Measurements from ENCODE around the gene PCDH9.

The PCDH9 gene

DNA sequence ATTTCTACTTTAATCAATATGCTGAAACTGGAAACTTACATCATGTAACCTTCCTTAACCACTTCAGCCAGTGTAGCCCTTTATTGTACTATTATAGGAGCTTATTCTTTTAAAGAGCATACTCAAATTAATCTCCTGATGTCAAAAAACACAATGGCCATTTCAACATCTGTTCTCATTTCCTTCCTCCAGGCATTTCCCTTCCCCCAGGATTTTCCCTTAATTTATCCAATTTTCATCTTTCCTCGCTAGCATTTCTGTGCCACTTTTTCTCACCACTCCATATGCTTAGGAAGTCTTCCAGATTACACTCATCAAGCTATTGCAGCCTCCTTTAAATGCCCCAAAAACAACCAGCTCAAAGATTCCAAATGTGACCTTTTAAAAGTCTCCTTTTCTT is 265.0 kb downstream of the PCDH9 start:
- no peak for DNase-seq

DNA sequence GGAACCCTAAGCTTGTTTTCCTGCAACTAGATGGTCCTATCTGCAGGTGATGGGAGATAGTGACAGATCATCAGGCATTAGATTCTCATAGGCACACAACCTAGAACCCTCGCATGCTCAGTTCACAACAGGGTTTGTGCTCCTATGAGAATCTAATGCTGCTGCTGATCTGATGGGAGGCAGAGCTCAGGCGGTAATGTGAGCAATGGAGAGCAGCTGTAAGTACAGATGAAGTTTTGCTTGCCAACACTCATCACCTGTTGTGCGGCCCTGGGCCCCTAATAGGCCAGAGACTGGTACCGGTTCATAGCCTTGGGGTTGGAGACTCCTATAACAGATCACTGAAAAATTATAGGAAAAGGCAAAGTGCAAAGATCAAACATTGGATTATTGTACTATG is 267.2 kb downstream of the PCDH9 start:
- no peak for DNase-seq

DNA sequence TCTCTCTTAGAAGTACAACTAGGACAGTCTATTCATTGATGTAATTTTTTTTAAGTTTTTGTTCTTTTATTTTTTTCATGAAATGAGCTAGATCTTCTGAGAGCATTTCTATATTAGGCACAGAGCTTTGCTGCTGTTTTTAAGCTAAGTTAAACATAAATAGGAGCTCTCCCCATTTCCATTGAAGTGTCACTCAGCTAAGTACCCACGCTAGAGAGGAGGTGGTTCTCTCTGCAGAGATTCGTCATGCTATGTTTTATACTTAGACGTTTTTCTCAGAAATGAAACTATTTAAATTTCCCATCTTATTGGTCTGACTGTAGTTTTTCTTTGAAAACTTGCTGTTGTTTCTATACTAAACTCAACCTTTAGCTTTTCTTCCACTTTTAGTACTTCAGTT is 271.5 kb downstream of the PCDH9 start:
- no peak for DNase-seq

DNA sequence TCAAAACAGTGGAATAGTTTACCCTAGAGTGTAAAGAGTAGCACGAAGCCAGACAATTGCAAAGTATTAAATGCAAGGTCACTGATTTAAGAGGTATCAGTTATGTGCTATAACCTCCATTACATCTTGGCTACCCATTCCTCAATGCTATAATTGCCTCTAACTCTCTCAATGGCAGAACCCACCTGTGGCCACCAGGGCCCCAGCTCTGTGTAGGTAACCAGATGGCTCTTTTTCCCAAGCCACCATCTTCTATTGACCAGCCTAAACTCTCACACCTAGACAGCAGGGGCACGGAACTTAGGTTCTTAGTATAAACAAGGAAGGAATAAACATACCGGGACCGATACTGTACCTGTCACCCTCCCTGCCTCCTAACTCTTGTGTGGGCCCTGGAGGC is 277.6 kb downstream of the PCDH9 start:
- no peak for DNase-seq

DNA sequence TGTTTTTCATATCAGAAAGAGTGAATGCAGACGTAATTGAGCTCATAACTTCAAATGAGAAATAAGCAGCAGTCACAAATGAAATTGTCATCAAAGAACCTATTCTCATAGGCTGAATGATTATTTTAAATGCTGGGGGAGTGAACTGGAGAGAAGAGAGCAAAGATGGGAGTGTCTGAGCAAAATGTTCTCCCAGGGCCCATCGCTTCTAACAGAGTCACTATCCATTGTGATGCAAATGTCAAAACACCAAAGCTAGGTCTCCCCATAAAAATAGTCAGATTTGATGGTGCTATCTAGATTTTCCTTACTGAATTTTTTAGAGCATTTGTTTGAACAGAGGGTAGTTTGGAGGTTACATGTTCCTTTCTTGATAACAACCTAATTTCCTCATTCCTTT is 278.7 kb downstream of the PCDH9 start:
- DNase-seq: no peak

DNA sequence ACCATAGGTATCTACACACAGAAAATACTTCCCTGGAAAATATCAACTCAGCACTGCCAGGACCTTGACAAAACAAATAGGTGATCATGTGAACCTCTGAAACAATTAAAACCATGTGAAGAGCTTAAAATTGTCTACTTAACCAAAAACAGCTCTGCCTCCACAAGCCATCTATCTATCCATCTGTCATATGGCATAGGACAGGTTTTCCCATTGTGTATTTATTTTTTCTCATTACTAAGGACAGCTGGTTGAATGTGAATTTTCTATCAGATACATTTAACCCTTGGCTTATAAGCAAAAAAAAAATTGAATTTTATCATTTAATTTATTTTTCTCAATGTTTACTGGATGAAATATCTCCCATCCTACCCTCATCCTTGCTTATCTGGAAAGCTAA is 279.5 kb downstream of the PCDH9 start:
- no peak for DNase-seq

DNA sequence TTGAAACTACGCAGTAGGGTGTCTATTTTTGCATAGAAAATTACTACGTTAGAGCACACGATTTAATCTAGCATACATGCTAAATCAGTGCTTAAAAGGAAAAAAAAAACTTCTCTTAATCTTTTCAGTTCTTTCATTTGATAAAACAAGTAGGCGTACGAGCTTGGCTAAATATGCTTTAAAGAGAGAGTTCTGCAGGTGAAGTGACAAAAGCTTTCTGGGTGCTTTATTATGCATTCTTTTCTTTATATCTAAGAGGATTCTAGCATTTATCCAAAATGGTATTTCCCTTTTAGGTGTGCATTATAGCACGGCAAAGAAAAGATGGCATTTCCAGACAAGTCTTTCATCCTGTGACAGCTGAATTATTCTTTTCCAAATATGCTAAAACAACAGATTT is 281.2 kb downstream of the PCDH9 start:
- no peak for DNase-seq

DNA sequence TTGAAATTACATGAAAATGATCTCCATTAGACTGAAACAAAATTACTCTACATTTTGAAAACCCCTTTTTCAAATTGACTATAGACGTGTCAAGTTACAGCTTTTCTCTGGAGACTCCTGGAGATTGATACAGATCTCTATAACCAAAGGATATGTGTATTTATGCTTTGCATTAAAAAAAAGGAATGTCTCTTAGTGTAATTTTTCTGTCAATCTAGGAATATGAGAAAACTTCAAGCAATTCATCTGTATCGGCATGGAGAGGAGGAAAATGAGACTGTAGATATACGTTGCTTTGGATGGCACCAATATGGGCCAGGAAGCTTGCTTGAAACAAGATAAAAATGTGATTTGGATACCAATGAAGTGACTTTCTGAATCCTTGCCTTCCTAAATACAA is 286.6 kb downstream of the PCDH9 start:
- DNase-seq: no peak

DNA sequence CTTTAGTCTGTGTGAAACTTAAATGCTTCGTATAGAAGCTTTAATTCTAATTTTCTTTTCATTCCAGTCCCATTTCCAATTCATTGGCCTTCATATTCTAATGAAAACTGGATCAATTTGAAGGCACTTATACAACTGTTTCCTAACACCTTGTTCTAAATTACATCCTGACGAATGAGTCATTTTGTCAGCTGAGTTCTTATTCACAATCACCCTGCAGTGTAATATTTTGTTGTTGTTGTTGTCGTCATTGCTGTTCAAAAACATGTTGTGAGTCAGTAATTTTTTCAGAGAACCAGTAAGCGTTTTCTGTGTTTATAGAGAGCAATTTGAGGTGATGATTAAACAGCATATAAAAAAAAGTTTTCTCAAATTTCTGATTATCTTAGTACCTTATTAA is 290.0 kb downstream of the PCDH9 start:
- no peak for DNase-seq

DNA sequence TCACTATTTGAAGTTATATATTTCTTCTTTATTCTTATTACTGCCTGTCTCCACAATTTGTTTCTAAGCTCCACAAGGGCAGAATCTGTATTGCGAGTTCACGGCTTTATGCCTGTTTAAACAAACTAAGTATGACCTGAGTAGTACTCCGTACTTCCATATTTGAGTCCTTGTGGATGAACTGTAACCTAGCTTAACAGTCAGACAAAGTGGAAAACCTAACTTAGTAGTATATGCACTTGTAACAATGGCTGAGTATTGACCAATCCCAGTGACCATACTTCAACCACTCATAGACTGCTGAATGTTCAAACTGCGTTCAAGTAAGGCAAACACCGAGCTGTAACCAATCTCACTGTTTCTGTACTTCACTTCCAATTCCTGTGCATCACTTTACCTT is 292.7 kb downstream of the PCDH9 start:
- no peak for DNase-seq

DNA sequence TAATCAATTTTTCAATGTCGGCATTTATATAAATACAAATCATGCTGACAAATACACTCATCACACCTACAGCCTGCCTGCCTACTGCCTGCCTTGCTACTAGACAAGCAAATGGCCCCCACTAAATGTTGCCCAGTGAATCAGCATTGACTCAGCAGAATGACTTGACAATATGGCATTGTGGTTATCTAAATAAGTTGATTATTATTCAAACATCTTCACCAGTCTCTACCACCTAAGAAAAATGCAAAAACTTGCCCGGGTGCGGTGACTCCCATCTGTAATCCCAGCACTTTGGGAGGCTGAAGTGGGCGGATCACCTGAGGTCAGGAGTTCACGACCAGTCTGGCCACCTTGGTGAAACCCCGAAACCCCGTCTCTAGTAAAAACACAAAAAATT is 296.1 kb downstream of the PCDH9 start:
- no peak for DNase-seq

DNA sequence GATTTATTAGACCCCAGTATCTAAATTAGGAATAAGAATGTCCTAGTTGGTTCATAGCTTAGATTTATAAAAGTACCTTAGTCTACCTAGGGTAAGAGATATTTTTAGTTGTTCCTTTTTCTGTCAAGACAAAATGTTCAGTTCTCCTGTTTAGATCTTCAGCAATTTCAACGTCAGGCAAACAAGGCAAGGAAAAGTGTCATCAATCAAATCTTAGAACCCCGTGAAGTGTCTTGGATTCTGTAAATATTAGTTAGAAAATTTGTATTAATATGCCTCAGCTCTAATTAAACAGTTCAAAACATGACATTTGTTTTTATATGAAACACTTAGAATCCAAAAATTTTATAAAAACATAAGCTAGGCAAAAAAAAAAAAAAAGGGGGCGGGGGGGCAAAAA is 296.6 kb downstream of the PCDH9 start:
- no peak for DNase-seq

DNA sequence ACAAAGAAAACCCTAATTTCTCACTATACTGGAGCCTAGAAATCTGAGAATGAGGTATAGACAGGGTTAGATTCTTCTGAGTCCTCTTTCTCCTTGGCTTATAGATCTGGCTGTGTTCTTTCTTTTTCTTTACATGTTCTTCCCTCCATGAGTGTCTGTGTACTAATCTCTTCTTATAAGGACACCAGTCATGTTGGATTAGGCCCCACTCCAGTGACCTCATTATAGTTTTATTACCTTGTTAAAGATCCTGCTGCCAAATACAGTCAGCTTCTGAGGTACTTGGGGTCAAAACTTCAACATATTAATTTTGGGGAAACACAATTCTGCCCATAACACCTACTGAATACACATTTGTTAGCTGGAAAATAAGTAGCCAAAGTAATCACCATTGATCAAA is 302.6 kb downstream of the PCDH9 start:
- DNase-seq: no peak

DNA sequence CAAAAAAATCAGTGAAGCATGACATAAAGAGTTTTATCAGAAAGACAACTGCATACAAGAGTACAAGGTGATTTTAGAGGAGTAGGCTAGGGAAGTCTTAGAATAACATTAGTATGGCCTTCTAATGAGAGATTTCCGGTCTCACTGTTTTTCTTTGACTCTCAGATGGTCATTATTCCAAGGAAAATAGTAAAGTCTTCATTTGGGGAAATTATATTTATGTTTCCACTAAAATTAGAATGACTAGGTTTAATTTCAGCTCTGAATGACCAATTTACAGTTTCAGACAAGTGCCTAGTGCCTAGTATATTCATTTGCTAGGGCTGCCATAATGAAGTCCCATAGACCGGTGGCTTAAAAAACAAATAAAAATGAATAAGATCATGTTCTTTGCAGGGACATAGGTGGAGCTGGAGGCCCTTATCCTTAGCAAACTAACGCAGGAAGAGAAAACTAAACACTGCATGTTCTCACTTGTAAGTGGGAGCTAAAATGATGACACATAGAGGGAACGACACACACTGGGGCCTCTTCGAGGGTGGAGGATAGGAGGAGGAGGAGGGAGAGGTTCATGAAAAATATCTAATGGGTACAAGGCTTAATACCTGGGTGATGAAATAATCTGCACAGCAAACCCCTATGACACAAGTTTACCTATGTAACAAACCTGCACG is 303.1 kb downstream of the PCDH9 start:
- no peak for DNase-seq

DNA sequence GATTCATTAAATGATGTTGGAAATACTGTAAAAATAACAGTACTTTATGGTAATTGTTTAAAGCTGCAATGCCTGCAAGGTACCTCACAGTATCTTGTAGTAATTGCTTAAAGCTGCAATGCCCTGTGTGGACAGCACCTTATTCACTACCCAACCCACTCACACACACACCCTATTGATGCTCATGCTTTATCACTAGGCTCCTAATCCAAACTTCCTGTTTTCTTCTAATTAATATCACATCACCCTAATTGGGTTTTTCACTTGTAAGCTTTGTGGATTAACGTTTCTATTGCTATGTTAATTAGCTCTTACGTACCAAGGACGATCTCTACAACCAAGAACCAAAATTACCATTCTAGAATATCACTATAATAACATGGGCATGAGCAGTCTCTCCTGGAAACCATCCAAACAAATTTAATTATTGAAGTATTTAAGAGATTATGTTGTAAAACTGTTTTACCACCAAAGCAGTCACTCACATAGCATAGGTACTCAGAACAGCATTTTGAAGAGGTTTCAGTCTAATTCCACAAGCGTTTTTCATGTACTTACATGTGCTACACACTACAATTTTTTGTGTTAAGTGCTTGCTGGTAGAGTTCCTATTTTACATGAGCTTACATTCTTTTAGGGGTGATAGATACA is 303.8 kb downstream of the PCDH9 start:
- DNase-seq: no peak

DNA sequence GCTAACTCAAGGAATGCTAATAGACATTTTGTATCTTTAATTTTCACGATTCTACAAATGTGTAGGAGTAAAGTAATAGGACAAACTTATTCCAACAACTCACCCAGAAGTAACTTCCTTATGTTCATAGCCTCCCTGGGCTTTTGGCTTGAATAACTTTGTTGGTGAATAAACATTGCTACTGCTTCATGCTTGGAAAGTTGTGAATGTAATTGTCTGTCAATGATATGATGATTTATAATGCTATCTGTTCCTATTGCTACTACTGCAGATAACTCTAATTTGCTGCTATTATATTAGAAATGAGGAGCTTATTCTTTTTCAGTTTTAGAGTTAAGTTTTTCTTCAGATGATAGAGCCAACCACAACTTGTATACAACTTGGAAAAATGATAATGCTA is 307.7 kb downstream of the PCDH9 start:
- no peak for DNase-seq

DNA sequence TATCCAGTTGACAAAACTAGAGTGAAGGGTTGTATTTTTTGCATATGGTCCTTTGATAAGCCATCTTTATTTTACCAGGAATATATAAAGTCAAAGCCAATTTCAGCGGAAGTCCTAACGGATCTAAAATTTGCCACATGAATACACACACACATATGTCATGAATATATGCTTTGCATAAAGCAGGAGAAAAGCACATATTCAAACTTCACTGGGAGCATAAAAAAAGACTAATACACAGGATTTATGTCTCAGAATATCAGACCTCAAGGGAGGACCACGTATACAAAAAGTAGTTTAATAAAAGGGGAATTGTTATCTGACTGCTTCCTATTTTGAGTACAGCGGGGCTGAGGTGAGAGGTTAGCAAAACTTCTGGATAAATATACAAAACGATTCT is 308.7 kb downstream of the PCDH9 start:
- DNase-seq: no peak

DNA sequence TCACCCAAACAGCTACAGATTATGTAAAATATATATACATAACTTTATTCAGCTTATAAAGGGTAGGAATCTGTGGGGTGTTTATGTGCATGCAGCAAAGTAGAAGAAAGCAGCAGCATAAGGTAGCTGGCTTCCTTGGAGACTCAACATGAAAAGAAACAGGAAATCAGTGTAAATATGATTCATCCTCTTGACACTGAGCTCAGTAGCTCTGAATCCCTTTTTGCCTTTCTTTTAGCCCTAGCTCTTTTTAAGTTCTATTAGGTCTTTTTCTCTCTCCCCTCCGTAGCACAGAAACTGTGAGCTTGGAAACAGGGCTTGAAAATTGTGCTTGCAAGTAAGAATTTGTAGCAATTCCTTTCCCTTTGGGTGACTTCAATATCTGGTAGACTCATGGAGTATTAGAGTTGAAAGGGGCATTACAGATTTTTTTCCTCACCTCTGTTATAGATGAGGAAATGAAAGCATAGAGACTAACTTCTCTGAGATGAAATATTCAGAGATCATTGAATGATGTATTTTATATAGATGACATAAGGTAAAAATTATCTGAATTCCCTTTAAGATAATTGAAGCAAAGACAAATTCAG is 314.4 kb downstream of the PCDH9 start:
- no peak for DNase-seq

DNA sequence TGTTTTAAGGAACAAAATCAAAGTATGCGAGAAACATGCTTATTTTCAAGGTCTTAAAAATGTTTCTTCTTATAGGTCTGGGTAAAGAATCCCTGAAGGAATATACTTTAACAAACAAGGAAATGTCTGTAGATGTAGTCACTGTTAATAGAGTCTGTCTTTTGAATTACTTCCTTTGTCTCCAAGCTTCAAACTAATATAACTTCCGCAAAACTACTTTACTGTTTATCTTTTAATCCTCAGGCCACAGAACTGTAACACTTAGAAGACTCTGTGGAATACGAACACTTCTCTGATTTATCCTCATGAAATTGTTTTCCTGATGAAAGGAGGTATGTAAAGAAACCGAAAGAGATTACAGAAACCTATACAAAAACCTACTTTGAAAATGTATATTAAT is 316.0 kb downstream of the PCDH9 start:
- DNase-seq: no peak

DNA sequence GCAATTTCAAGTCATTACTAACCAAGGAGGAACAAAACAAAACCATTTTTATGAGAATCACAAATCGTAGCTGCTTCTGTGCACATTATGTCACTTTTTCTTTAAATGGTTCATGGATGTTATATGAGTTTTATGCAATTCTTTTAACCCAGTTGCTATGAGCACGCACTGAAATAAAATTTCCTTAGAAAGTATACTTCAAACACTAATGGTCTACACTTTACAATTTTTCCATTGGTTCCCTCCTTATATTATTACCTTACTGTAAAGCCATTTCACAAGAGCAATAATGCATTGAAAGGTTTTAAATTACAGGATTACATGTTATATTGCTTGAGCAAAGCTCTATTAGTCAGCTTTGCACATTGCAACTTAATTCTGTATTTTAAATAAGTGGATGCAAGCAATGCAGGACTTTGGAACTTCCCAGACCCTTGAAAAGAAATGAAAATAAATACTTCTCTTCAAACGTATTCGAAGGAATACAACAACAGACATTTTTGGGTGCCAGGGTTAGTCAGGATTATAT is 318.7 kb downstream of the PCDH9 start:
- DNase-seq: no peak

DNA sequence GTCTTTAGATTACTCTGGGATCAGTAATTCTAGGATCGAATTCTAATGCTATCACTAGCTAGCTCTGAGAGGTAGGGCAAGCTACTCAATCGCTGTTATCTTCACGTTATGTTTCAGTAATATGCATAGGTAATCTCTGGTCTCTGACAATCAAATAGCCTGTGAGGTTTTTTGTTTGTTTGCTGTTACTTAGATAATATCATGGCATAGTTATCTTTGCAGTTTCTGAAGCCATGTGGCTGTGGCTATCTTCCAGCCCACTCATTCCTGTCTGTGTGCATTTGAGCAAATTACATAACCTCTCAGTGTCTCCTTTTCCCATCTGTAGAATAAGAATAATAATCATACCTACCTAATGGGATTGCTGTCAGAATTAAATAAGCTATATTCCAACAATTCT is 330.2 kb downstream of the PCDH9 start:
- no peak for DNase-seq

DNA sequence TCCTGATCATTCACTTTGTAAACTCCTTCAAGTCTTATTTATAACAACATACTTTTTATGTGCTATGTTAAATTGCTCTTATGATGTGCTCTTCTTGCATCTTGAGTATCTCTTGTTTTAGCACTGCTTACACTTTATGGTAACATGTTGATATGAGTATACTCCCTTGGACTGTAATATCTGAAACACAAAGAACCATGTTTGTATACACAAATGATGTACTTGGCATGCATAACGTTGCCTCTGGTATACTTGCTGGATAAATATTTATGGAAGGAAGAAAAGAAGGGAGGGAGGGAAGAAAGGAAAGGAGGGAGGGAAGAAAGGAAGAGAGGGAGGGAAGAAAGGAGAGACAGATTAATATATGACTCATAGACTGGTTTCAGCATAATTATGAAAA is 333.2 kb downstream of the PCDH9 start:
- DNase-seq: no peak

DNA sequence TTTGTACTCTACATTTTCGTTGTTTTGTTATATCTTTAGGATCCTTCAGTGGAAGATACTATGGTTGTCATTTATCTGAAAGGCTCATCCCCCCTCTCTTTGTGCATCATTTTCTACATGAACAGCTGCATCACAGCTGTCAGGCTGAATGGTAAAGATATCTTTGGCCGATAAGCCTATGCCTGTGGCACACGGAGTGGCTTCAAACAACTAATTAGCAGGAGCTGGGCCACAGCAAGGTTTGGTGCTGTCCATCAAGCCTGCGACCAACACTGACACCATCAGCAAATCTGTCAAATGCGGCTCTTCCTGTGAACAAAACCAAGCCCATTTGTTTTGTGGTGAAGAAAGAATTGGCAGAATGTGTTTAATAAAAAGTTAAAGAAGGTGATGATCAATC is 334.4 kb downstream of the PCDH9 start:
- no peak for DNase-seq

DNA sequence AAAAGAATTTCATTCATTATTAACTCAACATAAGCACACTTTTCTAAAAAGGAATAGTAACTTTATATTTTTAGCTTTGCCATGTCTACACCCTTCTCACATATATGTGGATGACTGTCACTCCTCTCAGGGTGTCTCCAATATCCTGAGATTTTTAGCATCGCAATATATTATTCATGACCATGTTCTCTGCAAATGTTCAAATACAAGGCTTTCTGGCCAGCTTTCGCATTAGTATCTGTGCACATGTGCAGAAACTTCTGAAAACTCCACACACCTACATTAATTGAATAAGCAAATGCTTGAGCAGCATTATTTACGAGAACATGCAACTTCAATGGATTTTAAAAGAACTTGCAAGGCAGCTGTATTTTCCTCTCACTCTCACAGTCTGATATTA is 334.8 kb downstream of the PCDH9 start:
- DNase-seq: no peak

DNA sequence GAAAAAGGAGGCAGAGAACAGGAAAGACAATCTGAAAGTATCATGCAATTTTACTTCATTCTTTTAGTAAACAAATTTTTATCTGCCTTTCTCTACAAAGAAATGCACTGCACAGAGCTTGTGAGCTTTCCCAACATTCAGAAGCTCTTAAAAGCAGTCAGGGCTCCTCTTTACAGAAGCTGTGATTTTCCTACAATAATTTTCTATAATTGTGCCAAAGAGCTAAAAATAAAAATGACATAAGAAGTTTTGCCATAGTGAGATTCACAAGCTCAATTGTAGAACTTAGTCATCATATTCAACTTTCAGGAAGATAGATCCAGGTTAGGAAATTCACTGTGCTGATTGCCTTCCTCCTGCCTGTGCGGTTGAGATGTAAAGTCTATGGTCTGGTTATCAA is 341.4 kb downstream of the PCDH9 start:
- no peak for DNase-seq
